Thyroid gland (tissue), 4 donors: ENCODE results near the gene MTFMT. TPM values are rescaled to one million over a fixed set of nuclear protein-coding genes. Genes with fewer than 3 reads are reported as not detected.

Source experiments
- DNase-seq, 2 donors: peaks; one replicate each; pipeline ENCODE4 v3.0.0-alpha.2; 2019
- H3K27ac ChIP-seq, 3 donors: fragments of 200-600 bp; sonication (generic); 1 replicate in 2 of 3; 2 replicates in 1 of 3; pipeline ENCODE4 v1.5.1; 2016 to 2019; ENCODE audit warnings: mild to moderate bottlenecking in 1 of 3, moderate library complexity in 1 of 3
- H3K27me3 ChIP-seq: fragments of 200-600 bp; sonication (generic); one replicate; pipeline ENCODE4 v1.5.1; 2019
- H3K36me3 ChIP-seq, 2 donors: fragments of 200-600 bp; sonication (generic); one replicate each; pipeline ENCODE4 v1.5.1; 2016 to 2019
- H3K4me1 ChIP-seq, 2 donors: fragments of 200-600 bp; sonication (generic); one replicate each; pipeline ENCODE4 v1.5.1; 2017 to 2019
- H3K4me3 ChIP-seq, 3 donors: fragments of 200-600 bp; sonication (generic); replicated peaks in 1 of 3; 1 replicate in 2 of 3; 2 replicates in 1 of 3; pipeline ENCODE4 v1.5.1; 2016; ENCODE audit warnings: mild to moderate bottlenecking in 1 of 3
- H3K9me3 ChIP-seq: fragments of 200-600 bp; sonication (generic); one replicate; pipeline ENCODE4 v1.5.1; 2017
- CTCF ChIP-seq, 6 experiments: fragments of 200-600 bp in 3 of 6; fragments of 450-650 bp in 3 of 6; sonication (generic) in 3 of 6; IDR thresholded peaks; one replicate each; pipeline ENCODE4 v1.5.1; 2016 to 2019; ENCODE audit warnings: antibody characterized with exemption in 6 of 6, mild to moderate bottlenecking in 2 of 6, inconsistent platforms in 1 of 6, moderate library complexity in 1 of 6
- POLR2A ChIP-seq, 2 donors: fragments of 450-650 bp; IDR thresholded peaks; one replicate each; pipeline ENCODE4 v1.6.1; 2017; ENCODE audit warnings: antibody characterized with exemption in 2 of 2, mild to moderate bottlenecking in 2 of 2, moderate library complexity in 1 of 2
- WGBS, 2 donors: methylation state at CpG; one replicate each; pipeline ENCODE4 v1.1.5; 2017; 5-methylcytosine and 5-hydroxymethylcytosine counted together
- intact Hi-C: fragments of 100-400 bp; cut with DNase I; formaldehyde crosslinking; loops from one replicate; pipeline ENCODE4 v1.15.1; 2023
- total RNA-seq, 4 donors: library from RNA; depleted of rRNA; stranded (reverse); fragments of >200 nt; gene quantifications; one replicate each; pipeline ENCODE4 v1.2.3, GENCODE V29; 2016

The MTFMT gene
- total RNA-seq, 4 donors from 2014 or later: 20.7 to 31.6 (median 27.1) TPM

GRCh38 chr15:65066001-65066634 lies 36.7 kb upstream of the MTFMT start:
- no peak for DNase-seq
- intact Hi-C loops: no loop called here
- Histone ChIP-seq H3K4me3 (no peak overlapping the region), H3K36me3 (no peaks in the 10 kb centered on the region), H3K27me3 (no peaks in the 10 kb centered on the region), H3K27ac (peak overlapping the region in 1 of 3 donors; percentile 69), H3K9me3 (no peaks in the 10 kb centered on the region), H3K4me1 (peaks cover 8 to 31% of the 10 kb centered on the region in 2 donors)
- 57 to 74% methylated on average over 3 of the region's 3 CpGs for WGBS, 2 donors
- TF ChIP-seq CTCF (IDR thresholded peaks at IDR 0.05) (no peak), POLR2A (IDR thresholded peaks at IDR 0.05) (no peak)

- Histone ChIP-seq H3K9me3 (no peaks in the 10 kb centered on the region), H3K36me3 (no peaks in the 10 kb centered on the region), H3K27me3 (no peaks in the 10 kb centered on the region), H3K4me1 (peaks cover 0 to 8% of the 10 kb centered on the region in 2 donors), H3K4me3 (no peak overlapping the region), H3K27ac (no peak overlapping the region)
- WGBS, 2 donors: 85 to 86% methylated on average over 4 to 5 of the region's 5 CpGs
- DNase-seq: no peak
- intact Hi-C loops: no loop called here
- TF ChIP-seq CTCF (IDR thresholded peaks at IDR 0.05): no peak
- TF ChIP-seq POLR2A (IDR thresholded peaks at IDR 0.05): no peak
These were observed 33.3 kb upstream of the MTFMT start for GRCh38 chr15:65062726-65063125.

GRCh38 chr15:65062061-65062460 lies 32.6 kb upstream of the MTFMT start:
- no peak for DNase-seq
- TF ChIP-seq CTCF (IDR thresholded peaks at IDR 0.05): no peak
- no peak for TF ChIP-seq POLR2A (IDR thresholded peaks at IDR 0.05)

GRCh38 chr15:65060641-65061397 lies 31.4 kb upstream of the MTFMT start:
- WGBS, 2 donors: 86 to 89% methylated on average over 4 to 6 of the region's 6 CpGs
- H3K4me3 ChIP-seq: no peak overlapping the region
- no peak for TF ChIP-seq POLR2A (IDR thresholded peaks at IDR 0.05)
- intact Hi-C loops: no loop called here
- H3K36me3 ChIP-seq: no peaks in the 10 kb centered on the region
- no peaks in the 10 kb centered on the region for H3K27me3 ChIP-seq
- H3K4me1 ChIP-seq: peaks cover 0 to 4% of the 10 kb centered on the region in 2 donors
- H3K27ac ChIP-seq: peak overlapping the region in 1 of 3 donors; percentile 24
- DNase-seq: no peak
- no peaks in the 10 kb centered on the region for H3K9me3 ChIP-seq

More at GRCh38 chr15:65062061-65062460, 32.6 kb upstream of the MTFMT start:
- H3K36me3 ChIP-seq: no peaks in the 10 kb centered on the region
- no peak overlapping the region for H3K4me3 ChIP-seq
- H3K4me1 ChIP-seq: peaks cover 0 to 4% of the 10 kb centered on the region in 2 donors
- no peaks in the 10 kb centered on the region for H3K27me3 ChIP-seq
- no peak overlapping the region for H3K27ac ChIP-seq
- H3K9me3 ChIP-seq: no peaks in the 10 kb centered on the region
- intact Hi-C loops: no loop called here
- 86 to 87% methylated on average over 5 of the region's 5 CpGs for WGBS, 2 donors

GRCh38 chr15:65059931-65060596 lies 30.6 kb upstream of the MTFMT start:
- H3K36me3 ChIP-seq: no peaks in the 10 kb centered on the region
- no peaks in the 10 kb centered on the region for H3K27me3 ChIP-seq
- H3K4me1 ChIP-seq: peaks cover 0 to 4% of the 10 kb centered on the region in 2 donors
- no peak for DNase-seq
- no peaks in the 10 kb centered on the region for H3K9me3 ChIP-seq
- intact Hi-C loops: no loop called here
- 81 to 85% methylated on average over 4 of the region's 4 CpGs for WGBS, 2 donors
- no peak overlapping the region for H3K27ac ChIP-seq
- H3K4me3 ChIP-seq: no peak overlapping the region
- no peak for TF ChIP-seq CTCF (IDR thresholded peaks at IDR 0.05)
- TF ChIP-seq POLR2A (IDR thresholded peaks at IDR 0.05): no peak
